ENCODE measurements around the gene ARL11. TPM values are rescaled to one million over a fixed set of nuclear protein-coding genes. Genes with fewer than 3 reads are reported as not detected.
A peak's percentile ranks its signal among the peaks of the same experiment; 100 is the strongest.

Gene ARL11
- not detected in 2 replicates for total RNA-seq (2014; rRNA removed; shearing (Covaris generic))
- polyA plus RNA-seq (2016; fragmentation: Nextera tagmentation; extraction: Ambion mirVana) = not detected in 2 replicates

DNA sequence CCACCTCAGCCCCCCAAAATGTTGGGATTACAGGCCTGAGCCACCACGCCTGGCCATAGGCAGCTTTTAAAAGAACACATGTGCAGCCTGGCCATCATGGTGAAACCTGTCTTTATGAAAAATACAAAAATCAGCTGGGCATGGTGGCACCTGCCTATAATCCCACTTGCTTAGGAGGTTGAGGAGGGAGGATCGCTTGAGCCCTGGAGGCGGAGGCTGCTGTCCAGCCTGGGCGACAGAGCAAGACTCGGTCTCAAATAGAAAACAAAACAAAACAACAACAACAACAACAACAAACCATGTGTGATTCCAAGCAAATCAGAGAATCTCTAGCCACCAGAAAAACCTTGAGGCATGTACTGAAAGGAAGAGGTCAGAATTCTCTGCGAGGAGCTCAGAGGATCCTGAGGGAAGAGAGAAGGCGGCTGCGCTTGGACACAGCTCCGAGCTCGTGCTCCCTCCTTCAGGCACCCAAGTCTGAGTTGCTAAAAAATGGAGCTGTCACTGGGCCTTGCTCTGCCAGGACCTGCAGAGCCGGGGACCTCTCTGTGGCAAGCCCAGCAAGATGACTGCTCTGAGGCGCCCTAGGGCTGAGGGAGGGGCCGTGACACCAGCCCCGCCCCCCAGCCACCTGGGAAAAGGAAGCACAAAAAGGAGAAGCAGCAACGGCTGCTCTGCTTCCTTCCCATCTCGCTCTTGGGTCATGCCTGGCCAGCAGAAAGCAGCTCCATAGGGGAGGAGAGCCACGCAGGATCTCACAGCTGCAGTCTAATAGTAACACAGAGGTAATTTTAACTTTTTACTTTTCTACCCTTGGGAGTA is at the start of gene ARL11:
Gene ARL11, plus strand, starts transcription at position 677 of the 822 bp plus-strand sequence. CDS start 1,941 bp downstream, outside the sequence.
- no peaks in the 10 kb centered on the region for H3F3A ChIP-seq (ENCODE audit: insufficient read depth)
- no peaks in the 10 kb centered on the region for H3K4me1 ChIP-seq (ENCODE audit: insufficient read depth)
- no peaks in the 10 kb centered on the region for H3K79me2 ChIP-seq (ENCODE audit: insufficient read depth)
- H3K27me3 ChIP-seq (replicated peaks; ENCODE audit: insufficient read depth) = no peaks in the 10 kb centered on the region
- H3K4me2 ChIP-seq (ENCODE audit: unreplicated experiment) = no peak within 1 kb of the TSS
- no peaks in the 10 kb centered on the region for H3K36me3 ChIP-seq (ENCODE audit: low read depth)
- 65 to 68% methylated on average over 17 of the region's 17 CpGs for WGBS, 2 experiments (ENCODE audit: low coverage in 1 of 2, low lambda C conversion rate in 2 of 2, missing lambda C conversion rate in 2 of 2)
- H3K27ac ChIP-seq = no peak within 1 kb of the TSS
- TF ChIP-seq EZH2 (IDR thresholded peaks at IDR 0.05; ENCODE audit: insufficient read depth, poor library complexity, severe bottlenecking) = no peak
- no peak for TF ChIP-seq EZH2phosphoT487 (IDR thresholded peaks at IDR 0.05; ENCODE audit: insufficient read depth, low read depth)
- no peaks in the 10 kb centered on the region for H3K9me2 ChIP-seq (ENCODE audit: insufficient read depth)
- in situ Hi-C loops (cut with MboI) = no loop called here
- no peak within 1 kb of the TSS for H3K4me3 ChIP-seq
- no peaks in the 10 kb centered on the region for H4K20me1 ChIP-seq (ENCODE audit: insufficient read depth)
- no peaks in the 10 kb centered on the region for H3K9me3 ChIP-seq (ENCODE audit: low read depth)
- DNase-seq = no peak
- H3K9ac ChIP-seq = no peak within 1 kb of the TSS
- H2AFZ ChIP-seq = 0 out of 2 replicates have a peak within 1 kb of the TSS, but pooled peaks have one; percentile 19

DNA sequence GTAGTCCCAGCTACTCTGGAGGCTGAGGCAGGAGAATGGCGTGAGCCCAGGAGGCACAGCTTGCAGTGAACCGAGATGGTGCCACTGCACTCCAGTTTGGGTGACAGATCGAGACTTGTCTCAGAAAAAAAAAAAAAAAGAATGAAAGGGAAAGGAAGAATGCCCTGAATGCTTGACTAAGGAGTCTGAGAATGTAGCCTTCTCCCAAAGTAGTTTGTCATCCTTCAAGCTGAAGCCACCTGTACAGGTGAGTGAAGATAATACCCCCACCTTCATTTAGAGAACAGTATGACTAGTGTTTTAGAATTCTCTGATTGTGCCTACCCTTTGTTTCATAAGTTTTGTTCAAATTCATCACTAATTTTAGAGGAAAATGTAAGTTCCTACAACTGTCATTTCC is 48.8 kb upstream of the ARL11 start:
- TF ChIP-seq EZH2phosphoT487 (IDR thresholded peaks at IDR 0.05; ENCODE audit: insufficient read depth, low read depth) (no peak), EZH2 (IDR thresholded peaks at IDR 0.05; ENCODE audit: insufficient read depth, poor library complexity, severe bottlenecking) (no peak)
- Histone ChIP-seq H2AFZ (no peak overlapping the region), H3K4me2 (ENCODE audit: unreplicated experiment) (no peak overlapping the region), H3K4me3 (no peak overlapping the region), H4K20me1 (ENCODE audit: insufficient read depth) (no peaks in the 10 kb centered on the region), H3K79me2 (ENCODE audit: insufficient read depth) (peaks cover 12% of the 10 kb centered on the region), H3K9me3 (ENCODE audit: low read depth) (no peaks in the 10 kb centered on the region), H3F3A (ENCODE audit: insufficient read depth) (no peaks in the 10 kb centered on the region), H3K36me3 (ENCODE audit: low read depth) (0 out of 2 replicates have a peak, but pooled peaks cover 7% of the 10 kb centered on the region), H3K27me3 (replicated peaks; ENCODE audit: insufficient read depth) (no peaks in the 10 kb centered on the region), H3K4me1 (ENCODE audit: insufficient read depth) (peaks cover 7% of the 10 kb centered on the region), H3K9ac (no peak overlapping the region), H3K9me2 (ENCODE audit: insufficient read depth) (no peaks in the 10 kb centered on the region), H3K27ac (no peak overlapping the region)
- in situ Hi-C loops (cut with MboI) = no loop called here
- WGBS, 2 experiments (ENCODE audit: low coverage in 1 of 2, low lambda C conversion rate in 2 of 2, missing lambda C conversion rate in 2 of 2) = 93 to 95% methylated on average over 3 of the region's 3 CpGs
- no peak for DNase-seq

DNA sequence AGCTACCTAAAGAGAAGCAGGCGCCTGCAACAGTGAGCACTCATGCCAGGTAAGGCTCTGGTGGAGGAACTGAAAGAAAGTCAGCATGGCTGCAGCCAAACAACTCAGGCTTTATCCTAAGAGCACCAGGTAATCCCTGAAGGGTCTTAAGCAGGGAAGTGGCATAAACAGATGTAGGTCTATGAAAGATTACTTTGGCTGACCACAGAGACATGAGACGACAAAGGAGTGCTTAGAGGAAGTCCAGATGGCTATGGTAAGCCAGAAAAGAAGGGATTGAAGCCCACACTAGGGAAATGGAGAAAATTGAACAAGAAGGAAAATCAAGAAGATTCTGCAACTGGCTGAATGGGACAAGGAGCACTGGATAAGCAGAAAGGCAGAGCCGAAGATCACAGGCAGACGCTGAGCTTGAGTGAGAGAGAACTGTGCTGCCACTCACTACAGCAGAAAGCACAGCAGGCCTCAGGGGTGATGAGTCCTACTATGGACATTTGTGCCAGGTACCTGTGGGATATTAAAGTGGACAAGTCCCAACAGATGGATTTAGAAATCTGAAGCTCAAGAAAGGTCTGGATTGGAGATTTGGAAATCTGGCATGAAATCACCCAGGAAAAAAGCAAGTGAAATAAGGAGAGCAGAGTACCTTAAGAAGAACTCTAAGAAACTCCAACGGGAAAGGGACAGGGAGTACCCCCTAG is 47.2 kb upstream of the ARL11 start:
- peaks cover 14% of the 10 kb centered on the region for H3K79me2 ChIP-seq (ENCODE audit: insufficient read depth)

DNA sequence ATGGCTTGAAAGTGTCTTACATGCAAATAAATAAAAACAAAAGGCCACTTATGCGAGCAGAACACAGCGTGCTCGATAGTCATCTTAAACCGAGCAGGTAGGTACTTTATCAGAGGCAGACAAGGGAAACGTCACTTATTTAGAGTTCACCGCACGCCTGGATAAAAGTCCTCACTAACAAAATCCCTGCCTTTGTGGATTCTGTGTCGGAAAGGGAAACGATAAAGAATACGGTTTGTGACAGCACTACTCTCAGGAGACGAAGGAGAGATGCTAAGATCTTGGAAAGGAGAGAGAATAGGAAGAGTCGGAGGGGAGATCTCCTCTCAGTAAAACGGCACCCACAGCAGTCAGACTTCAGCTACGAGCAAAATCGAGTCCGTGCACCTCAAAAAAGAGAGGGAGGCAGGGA is 43.5 kb upstream of the ARL11 start:
- no peaks in the 10 kb centered on the region for H3K27me3 ChIP-seq (replicated peaks; ENCODE audit: insufficient read depth)
- peaks cover 14% of the 10 kb centered on the region for H3K79me2 ChIP-seq (ENCODE audit: insufficient read depth)
- TF ChIP-seq EZH2 (IDR thresholded peaks at IDR 0.05; ENCODE audit: insufficient read depth, poor library complexity, severe bottlenecking) = no peak
- TF ChIP-seq EZH2phosphoT487 (IDR thresholded peaks at IDR 0.05; ENCODE audit: insufficient read depth, low read depth) = no peak
- in situ Hi-C loops (cut with MboI) = no loop called here
- 0 out of 2 replicates have a peak, but pooled peaks cover 4% of the 10 kb centered on the region for H3K36me3 ChIP-seq (ENCODE audit: low read depth)
- peak overlapping the region; percentile 99 for H2AFZ ChIP-seq
- H3K9ac ChIP-seq = peak overlapping the region; percentile 84
- H4K20me1 ChIP-seq (ENCODE audit: insufficient read depth) = no peaks in the 10 kb centered on the region
- DNase-seq = peak; percentile 28
- H3F3A ChIP-seq (ENCODE audit: insufficient read depth) = peaks cover 14% of the 10 kb centered on the region
- H3K4me3 ChIP-seq = peak overlapping the region; percentile 85
- no peaks in the 10 kb centered on the region for H3K9me3 ChIP-seq (ENCODE audit: low read depth)
- peaks cover 14% of the 10 kb centered on the region for H3K4me1 ChIP-seq (ENCODE audit: insufficient read depth)
- 1% methylated on average over 16 of the region's 16 CpGs for WGBS, 2 experiments (ENCODE audit: low coverage in 1 of 2, low lambda C conversion rate in 2 of 2, missing lambda C conversion rate in 2 of 2)
- H3K9me2 ChIP-seq (ENCODE audit: insufficient read depth) = no peaks in the 10 kb centered on the region
- no peak overlapping the region; the same call in 1 of the 2 replicates for H3K27ac ChIP-seq
- peak overlapping the region; percentile 99 for H3K4me2 ChIP-seq (ENCODE audit: unreplicated experiment)

More for the DNA sequence above, 47.2 kb upstream of the ARL11 start:
- H3F3A ChIP-seq (ENCODE audit: insufficient read depth) = 0 out of 2 replicates have a peak, but pooled peaks cover under 1% of the 10 kb centered on the region
- no peak for DNase-seq
- H3K27me3 ChIP-seq (replicated peaks; ENCODE audit: insufficient read depth) = no peaks in the 10 kb centered on the region
- H3K9me2 ChIP-seq (ENCODE audit: insufficient read depth) = no peaks in the 10 kb centered on the region
- 0 out of 2 replicates have a peak, but pooled peaks cover 7% of the 10 kb centered on the region for H3K36me3 ChIP-seq (ENCODE audit: low read depth)
- H4K20me1 ChIP-seq (ENCODE audit: insufficient read depth) = no peaks in the 10 kb centered on the region
- no peak overlapping the region for H2AFZ ChIP-seq
- H3K4me2 ChIP-seq (ENCODE audit: unreplicated experiment) = no peak overlapping the region
- TF ChIP-seq EZH2 (IDR thresholded peaks at IDR 0.05; ENCODE audit: insufficient read depth, poor library complexity, severe bottlenecking) (no peak), EZH2phosphoT487 (IDR thresholded peaks at IDR 0.05; ENCODE audit: insufficient read depth, low read depth) (no peak)
- no peak overlapping the region for H3K4me3 ChIP-seq
- H3K9me3 ChIP-seq (ENCODE audit: low read depth) = no peaks in the 10 kb centered on the region
- 89 to 99% methylated on average over 5 of the region's 5 CpGs for WGBS, 2 experiments (ENCODE audit: low coverage in 1 of 2, low lambda C conversion rate in 2 of 2, missing lambda C conversion rate in 2 of 2)
- H3K4me1 ChIP-seq (ENCODE audit: insufficient read depth) = peaks cover 9% of the 10 kb centered on the region
- H3K27ac ChIP-seq = no peak overlapping the region
- no peak overlapping the region for H3K9ac ChIP-seq
- in situ Hi-C loops (cut with MboI) = no loop called here

All from GM23248 (cell line).